Nephron (organoid): ENCODE data around the gene CCDC40.

Experiments used
- H3K27ac Mint-ChIP-seq, 3 experiments: 2 replicates each; pipeline ENCODE4 v1.8.0; 2020; ENCODE audit warnings: mixed read lengths in 3 of 3, mild to moderate bottlenecking in 2 of 3, moderate library complexity in 1 of 3
- H3K27me3 Mint-ChIP-seq: 2 replicates; pipeline ENCODE4 v1.8.0; 2021; ENCODE audit warnings: low read depth, mild to moderate bottlenecking, moderate library complexity, mixed read lengths
- H3K36me3 Mint-ChIP-seq: 2 replicates; pipeline ENCODE4 v1.8.0; 2020; ENCODE audit warnings: low read depth, mixed read lengths
- H3K4me1 Mint-ChIP-seq: 2 replicates; pipeline ENCODE4 v1.8.0; 2020; ENCODE audit warnings: mixed read lengths
- H3K4me3 Mint-ChIP-seq, 3 experiments: 2 replicates each; pipeline ENCODE4 v1.8.0; 2020; ENCODE audit warnings: mild to moderate bottlenecking in 3 of 3, mixed read lengths in 3 of 3, moderate library complexity in 2 of 3
- H3K9me3 Mint-ChIP-seq: 2 replicates; pipeline ENCODE4 v1.8.0; 2020; ENCODE audit warnings: mixed read lengths
- TF ChIP-seq, protein P1 (sequence below), 3 experiments: fragments of 200-600 bp; sonication (generic); IDR thresholded peaks; one replicate each; pipeline ENCODE4 v1.5.0; 2021; ENCODE audit warnings: antibody characterized with exemption in 3 of 3; ENCODE audit not compliant: unreplicated experiment in 3 of 3

CCDC40 gene

DNA sequence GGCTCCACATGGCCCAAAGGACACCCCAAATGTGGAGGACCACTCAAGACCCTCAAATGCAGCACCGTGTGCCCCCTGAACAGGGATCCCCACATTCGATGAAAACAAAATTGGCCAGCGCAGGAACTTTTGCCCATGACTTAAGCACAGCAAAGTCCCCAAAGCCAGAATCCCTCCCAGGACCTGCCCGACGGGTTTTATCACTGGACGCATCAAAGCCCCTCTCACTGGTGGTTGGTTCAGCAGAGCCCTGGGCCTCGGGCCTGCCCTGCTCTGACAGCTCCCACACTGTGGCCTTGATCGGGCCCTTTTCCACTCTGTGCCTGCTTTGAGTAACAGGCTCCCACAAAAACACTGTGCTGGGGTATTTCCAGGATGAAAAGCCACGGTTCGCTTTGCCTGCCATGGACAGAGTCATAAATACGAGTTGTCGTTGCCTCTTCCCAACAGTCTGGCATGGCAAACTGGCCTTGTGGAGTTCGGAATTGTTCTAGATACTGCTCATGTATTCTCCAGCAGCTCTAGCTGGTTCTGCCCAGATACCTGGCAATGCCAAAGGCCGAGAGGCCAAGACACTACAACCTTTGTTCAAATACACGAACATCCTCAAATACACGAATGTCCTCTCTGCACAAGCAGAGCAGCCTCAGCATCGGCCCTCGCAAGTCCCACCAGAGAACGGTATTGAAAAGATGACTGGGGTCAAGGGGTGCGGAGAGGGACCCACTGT lies 47.2 kb upstream of the CCDC40 start:
- peak overlapping the region; percentile 39 to 88 (median 64) for H3K27ac Mint-ChIP-seq
- H3K9me3 Mint-ChIP-seq, result no peaks in the 10 kb centered on the region
- peak overlapping the region in 1 of 3 experiments; percentile 15 for H3K4me3 Mint-ChIP-seq
- TF ChIP-seq, protein P1, sequence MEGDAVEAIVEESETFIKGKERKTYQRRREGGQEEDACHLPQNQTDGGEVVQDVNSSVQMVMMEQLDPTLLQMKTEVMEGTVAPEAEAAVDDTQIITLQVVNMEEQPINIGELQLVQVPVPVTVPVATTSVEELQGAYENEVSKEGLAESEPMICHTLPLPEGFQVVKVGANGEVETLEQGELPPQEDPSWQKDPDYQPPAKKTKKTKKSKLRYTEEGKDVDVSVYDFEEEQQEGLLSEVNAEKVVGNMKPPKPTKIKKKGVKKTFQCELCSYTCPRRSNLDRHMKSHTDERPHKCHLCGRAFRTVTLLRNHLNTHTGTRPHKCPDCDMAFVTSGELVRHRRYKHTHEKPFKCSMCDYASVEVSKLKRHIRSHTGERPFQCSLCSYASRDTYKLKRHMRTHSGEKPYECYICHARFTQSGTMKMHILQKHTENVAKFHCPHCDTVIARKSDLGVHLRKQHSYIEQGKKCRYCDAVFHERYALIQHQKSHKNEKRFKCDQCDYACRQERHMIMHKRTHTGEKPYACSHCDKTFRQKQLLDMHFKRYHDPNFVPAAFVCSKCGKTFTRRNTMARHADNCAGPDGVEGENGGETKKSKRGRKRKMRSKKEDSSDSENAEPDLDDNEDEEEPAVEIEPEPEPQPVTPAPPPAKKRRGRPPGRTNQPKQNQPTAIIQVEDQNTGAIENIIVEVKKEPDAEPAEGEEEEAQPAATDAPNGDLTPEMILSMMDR (IDR thresholded peaks at IDR 0.05; ENCODE audit: unreplicated experiment in 3 of 3), result no peak
- H3K4me1 Mint-ChIP-seq, result peaks cover 71% of the 10 kb centered on the region
- no peaks in the 10 kb centered on the region for H3K36me3 Mint-ChIP-seq
- no peaks in the 10 kb centered on the region for H3K27me3 Mint-ChIP-seq

DNA sequence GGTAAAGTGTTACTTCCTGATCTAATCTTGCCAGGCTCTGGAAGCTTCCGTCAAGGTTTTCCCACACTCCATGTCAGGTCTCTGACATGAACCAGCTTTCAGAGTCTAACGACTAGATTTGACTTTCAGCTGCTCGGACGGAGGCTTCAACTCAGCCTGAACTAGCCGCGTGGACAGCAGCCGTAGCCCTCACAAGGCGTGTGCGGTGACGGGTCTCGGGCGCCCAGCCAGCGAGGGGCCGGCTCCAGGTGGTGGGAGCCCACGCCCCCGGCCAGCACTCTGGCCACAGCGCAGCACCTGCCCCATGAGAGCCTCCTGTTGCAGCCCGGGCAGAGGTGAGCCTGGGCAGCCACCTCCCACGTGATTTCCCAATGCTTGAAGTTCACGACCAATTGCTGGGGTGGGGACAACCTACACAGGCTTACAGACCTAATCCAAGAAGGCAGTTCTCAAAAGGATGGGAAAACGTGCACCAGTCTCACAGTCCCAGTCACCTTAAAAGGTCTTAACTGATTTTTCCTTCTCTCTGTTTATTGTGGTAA lies 46.3 kb upstream of the CCDC40 start:
- Mint-ChIP-seq H3K27me3 (no peaks in the 10 kb centered on the region), H3K9me3 (no peaks in the 10 kb centered on the region), H3K27ac (peak overlapping the region in 2 of 3 experiments; percentile 33 to 34), H3K36me3 (no peaks in the 10 kb centered on the region), H3K4me3 (peak overlapping the region in 1 of 3 experiments; percentile 26), H3K4me1 (peaks cover 71% of the 10 kb centered on the region)
- TF ChIP-seq, protein P1 (IDR thresholded peaks at IDR 0.05; ENCODE audit: unreplicated experiment in 3 of 3), result no peak

DNA sequence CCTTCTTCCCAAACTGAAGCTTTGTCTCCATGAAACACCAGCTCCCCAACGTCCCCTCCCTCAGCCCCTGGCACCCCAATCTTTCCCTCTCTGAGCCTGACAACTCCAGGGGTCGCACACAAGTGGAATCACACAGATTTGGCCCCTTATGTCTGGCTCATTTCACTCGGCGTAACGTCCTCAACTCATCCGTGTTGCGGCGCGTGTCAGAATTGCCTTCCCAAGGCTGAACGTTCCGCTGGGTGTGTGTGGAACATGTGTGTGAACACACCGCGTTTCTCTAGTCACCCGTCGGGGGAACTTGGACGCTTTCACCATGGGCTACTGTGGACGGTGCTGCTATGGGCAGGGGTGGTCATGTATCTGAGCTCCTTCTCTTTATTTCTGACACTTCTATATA lies 45.7 kb upstream of the CCDC40 start:
- TF ChIP-seq, protein P1 (IDR thresholded peaks at IDR 0.05; ENCODE audit: unreplicated experiment in 3 of 3), result no peak
- no peaks in the 10 kb centered on the region for H3K27me3 Mint-ChIP-seq
- H3K4me1 Mint-ChIP-seq, result peaks cover 70% of the 10 kb centered on the region
- no peaks in the 10 kb centered on the region for H3K36me3 Mint-ChIP-seq
- no peaks in the 10 kb centered on the region for H3K9me3 Mint-ChIP-seq
- H3K27ac Mint-ChIP-seq, result peak overlapping the region; percentile 33 to 53 (median 34)
- peak overlapping the region; percentile 26 to 52 (median 44) for H3K4me3 Mint-ChIP-seq

DNA sequence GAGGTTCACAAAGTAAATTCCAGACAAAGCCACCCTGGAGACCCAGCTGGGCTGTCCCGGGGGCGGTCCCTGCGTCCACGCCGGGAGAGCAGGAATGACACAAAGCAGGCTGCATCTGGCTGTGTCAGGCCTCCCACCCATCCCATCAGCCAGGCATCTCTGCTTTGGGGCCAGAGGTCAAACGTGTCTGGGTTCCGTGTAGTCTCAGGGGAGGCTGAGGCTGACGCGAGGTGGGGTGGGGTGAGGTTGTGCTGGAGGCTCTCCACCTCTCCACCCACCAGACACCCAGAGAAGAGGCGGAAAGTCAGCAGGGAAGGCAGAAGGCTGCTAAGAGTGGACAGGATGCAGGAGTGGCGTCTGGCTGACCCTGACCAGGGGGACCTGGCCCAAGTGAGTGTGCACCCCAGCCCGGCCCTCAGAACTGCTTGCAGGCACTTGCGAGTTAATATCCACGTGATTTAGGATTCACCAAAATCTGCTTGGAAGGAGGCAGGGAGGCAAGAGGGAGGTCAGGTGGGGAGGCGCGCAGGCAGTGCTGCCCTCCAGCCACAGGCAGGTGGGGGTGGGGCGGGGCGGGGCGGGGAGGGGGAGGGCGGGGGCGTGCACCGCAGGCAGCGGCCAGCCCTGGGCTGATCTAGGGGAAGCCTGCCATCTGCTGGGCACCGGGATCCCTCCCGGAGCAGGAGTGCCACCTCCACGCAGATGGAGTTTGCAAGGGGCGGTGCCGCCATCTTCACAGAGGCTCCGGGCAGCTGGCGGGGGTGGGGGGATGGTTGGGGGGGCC lies 45.1 kb upstream of the CCDC40 start:
- TF ChIP-seq, protein P1 (IDR thresholded peaks at IDR 0.05; ENCODE audit: unreplicated experiment in 3 of 3), result peak; percentile 53 to 69 (median 64)
- no peaks in the 10 kb centered on the region for H3K9me3 Mint-ChIP-seq
- peaks cover 63% of the 10 kb centered on the region for H3K4me1 Mint-ChIP-seq
- peak overlapping the region in 2 of 3 experiments; percentile 34 to 53 for H3K27ac Mint-ChIP-seq
- H3K36me3 Mint-ChIP-seq, result no peaks in the 10 kb centered on the region
- H3K27me3 Mint-ChIP-seq, result no peaks in the 10 kb centered on the region
- peak overlapping the region; percentile 44 to 55 (median 52) for H3K4me3 Mint-ChIP-seq

DNA sequence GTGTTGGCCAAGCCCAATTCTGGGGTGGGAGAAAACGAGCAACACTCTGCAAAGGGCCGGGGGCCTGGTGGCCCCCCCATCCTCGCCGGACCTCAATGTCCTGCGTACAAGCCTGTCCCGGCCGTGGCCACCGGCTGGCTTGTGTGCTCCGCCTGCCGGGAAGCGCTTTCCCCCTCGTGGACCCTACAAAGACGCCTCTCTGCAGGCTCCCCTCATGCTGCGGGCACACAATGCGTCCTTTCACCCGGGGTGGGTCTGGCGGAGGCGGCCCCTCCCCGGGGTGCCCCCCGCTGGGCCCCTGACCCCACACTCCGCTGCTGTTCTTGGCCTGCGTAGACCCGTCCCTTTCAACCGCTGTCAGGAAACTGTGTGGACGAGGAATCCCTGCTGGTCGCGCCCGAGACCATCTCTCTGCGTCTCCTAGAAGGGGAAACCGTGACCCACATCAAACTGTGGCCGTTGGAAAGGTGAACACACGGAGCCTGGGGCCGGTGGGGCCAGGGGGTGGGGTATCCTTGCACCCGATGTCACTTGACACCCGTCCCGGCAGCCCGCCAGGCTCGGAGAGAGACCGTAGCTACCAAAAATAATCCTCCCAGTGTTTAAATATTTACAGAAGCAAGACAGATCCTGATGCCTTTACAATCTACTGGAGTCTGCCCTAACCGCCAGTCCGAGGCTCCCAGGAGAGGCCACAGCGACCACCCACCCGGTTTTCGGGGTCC lies 44.4 kb upstream of the CCDC40 start:
- Mint-ChIP-seq H3K9me3 (no peaks in the 10 kb centered on the region), H3K36me3 (no peaks in the 10 kb centered on the region), H3K4me1 (peaks cover 58% of the 10 kb centered on the region)

More for the DNA sequence above, 44.4 kb upstream of the CCDC40 start:
- Mint-ChIP-seq H3K27me3 (no peaks in the 10 kb centered on the region), H3K4me3 (peak overlapping the region; percentile 59 to 79 (median 71)), H3K27ac (peak overlapping the region; percentile 10 to 77 (median 49))
- TF ChIP-seq, protein P1 (IDR thresholded peaks at IDR 0.05; ENCODE audit: unreplicated experiment in 3 of 3), result peak in 2 of 3 experiments; percentile 29 to 44
